DMS153 treated with DMSO at 0.1 percent for 48 hours (cell line): Measurements from ENCODE around the gene RSPO3.

ENCODE experiments used
- DNase-seq: peaks from one replicate; lab custom pipeline; 2025; ENCODE audit not compliant: unreplicated experiment; lab: John Stamatoyannopoulos, UW

Gene RSPO3

GRCh38 chr6:127160484-127160883, 42.0 kb downstream of the RSPO3 start:
- DNase-seq = no peak

GRCh38 chr6:127162836-127163235, 44.4 kb downstream of the RSPO3 start:
- no peak for DNase-seq

GRCh38 chr6:127164036-127164435, 45.6 kb downstream of the RSPO3 start:
- no peak for DNase-seq

GRCh38 chr6:127164565-127164964, 46.1 kb downstream of the RSPO3 start:
- no peak for DNase-seq

- no peak for DNase-seq
Measured at GRCh38 chr6:127173156-127173940, 54.9 kb downstream of the RSPO3 start.

GRCh38 chr6:127176146-127176545, 57.7 kb downstream of the RSPO3 start:
- DNase-seq = no peak

- no peak for DNase-seq
Measured at GRCh38 chr6:127177030-127177922, 58.8 kb downstream of the RSPO3 start.

- no peak for DNase-seq
Measured at GRCh38 chr6:127177923-127178231, 59.4 kb downstream of the RSPO3 start.

GRCh38 chr6:127178746-127179145, 60.3 kb downstream of the RSPO3 start:
- DNase-seq = no peak

GRCh38 chr6:127180426-127180825, 62.0 kb downstream of the RSPO3 start:
- DNase-seq = no peak

GRCh38 chr6:127182501-127182900, 64.0 kb downstream of the RSPO3 start:
- DNase-seq = no peak

GRCh38 chr6:127185437-127185995, 67.0 kb downstream of the RSPO3 start:
- DNase-seq = no peak

- no peak for DNase-seq
Measured at GRCh38 chr6:127186889-127187288, 68.4 kb downstream of the RSPO3 start.

- DNase-seq = no peak
Measured at GRCh38 chr6:127188744-127189143, 70.3 kb downstream of the RSPO3 start.

GRCh38 chr6:127190552-127190951, 72.1 kb downstream of the RSPO3 start:
- DNase-seq = no peak

- DNase-seq = no peak
Measured at GRCh38 chr6:127191716-127192115, 73.2 kb downstream of the RSPO3 start.

GRCh38 chr6:127192911-127193541, 74.6 kb downstream of the RSPO3 start:
- DNase-seq = no peak

- DNase-seq = no peak
Measured at GRCh38 chr6:127195833-127196232, 77.4 kb downstream of the RSPO3 start.

GRCh38 chr6:127198549-127198948, 80.1 kb downstream of the RSPO3 start:
- no peak for DNase-seq

GRCh38 chr6:127199470-127199869, 81.0 kb downstream of the RSPO3 start:
- DNase-seq = no peak

- DNase-seq = no peak
Measured at GRCh38 chr6:127200114-127200513, 81.6 kb downstream of the RSPO3 start.

- DNase-seq = no peak
Measured at GRCh38 chr6:127201321-127201720, 82.8 kb downstream of the RSPO3 start.
